ENCODE measurements around the gene HCFC1. TPM values are rescaled to one million over a fixed set of nuclear protein-coding genes. Genes with fewer than 3 reads are reported as not detected.
A peak's percentile ranks its signal among the peaks of the same experiment; 100 is the strongest.
"Not testable (repeated sequence)": the region's sequence is repeated elsewhere in the genome, so short reads cannot be mapped to it uniquely, and the experiment has no call there.

The HCFC1 gene
- total RNA-seq, 1 experiment from 2014 or later, result 64.9 TPM

GRCh38 chrX:154013001-154013421 lies 41.4 kb upstream of the HCFC1 start:
- Histone ChIP-seq H3K36me3 (replicated peaks; ENCODE audit: control insufficient read depth, insufficient read depth, low read length) (no peaks in the 10 kb centered on the region; the same call in none of the 2 replicates), H3K27me3 (ENCODE audit: control insufficient read depth, insufficient read depth, low read length) (no peaks in the 10 kb centered on the region), H3K4me3 (ENCODE audit: insufficient read depth, low read depth, low read length) (no peak overlapping the region)
- DNase-seq, result peak; percentile 47

- H3K4me3 ChIP-seq (ENCODE audit: insufficient read depth, low read depth, low read length), result no peak overlapping the region
- no peaks in the 10 kb centered on the region for H3K27me3 ChIP-seq (ENCODE audit: control insufficient read depth, insufficient read depth, low read length)
- no peaks in the 10 kb centered on the region; the same call in none of the 2 replicates for H3K36me3 ChIP-seq (replicated peaks; ENCODE audit: control insufficient read depth, insufficient read depth, low read length)
- DNase-seq, result peak; percentile 51
Measured at GRCh38 chrX:154012336-154012991, 40.8 kb upstream of the HCFC1 start.

- Histone ChIP-seq H3K27me3 (ENCODE audit: control insufficient read depth, insufficient read depth, low read length) (no peaks in the 10 kb centered on the region), H3K4me3 (ENCODE audit: insufficient read depth, low read depth, low read length) (no peak overlapping the region), H3K36me3 (replicated peaks; ENCODE audit: control insufficient read depth, insufficient read depth, low read length) (no peaks in the 10 kb centered on the region; the same call in none of the 2 replicates)
- DNase-seq, result no peak
Measured at GRCh38 chrX:154011376-154012335, 40.0 kb upstream of the HCFC1 start.

- Histone ChIP-seq H3K4me3 (ENCODE audit: insufficient read depth, low read depth, low read length) (no peak overlapping the region), H3K27me3 (ENCODE audit: control insufficient read depth, insufficient read depth, low read length) (no peaks in the 10 kb centered on the region)
Measured at GRCh38 chrX:154010330-154011087, 38.9 kb upstream of the HCFC1 start.

GRCh38 chrX:154008521-154008920 lies 36.9 kb upstream of the HCFC1 start:
- no peak for DNase-seq
- H3K4me3 ChIP-seq (ENCODE audit: insufficient read depth, low read depth, low read length), result no peak overlapping the region
- no peaks in the 10 kb centered on the region for H3K27me3 ChIP-seq (ENCODE audit: control insufficient read depth, insufficient read depth, low read length)
- H3K36me3 ChIP-seq (replicated peaks; ENCODE audit: control insufficient read depth, insufficient read depth, low read length), result no peaks in the 10 kb centered on the region; the same call in none of the 2 replicates

More at GRCh38 chrX:154010330-154011087, 38.9 kb upstream of the HCFC1 start:
- H3K36me3 ChIP-seq (replicated peaks; ENCODE audit: control insufficient read depth, insufficient read depth, low read length), result no peaks in the 10 kb centered on the region; the same call in none of the 2 replicates
- DNase-seq, result no peak

GRCh38 chrX:154006947-154007346 lies 35.3 kb upstream of the HCFC1 start:
- H3K4me3 ChIP-seq (ENCODE audit: insufficient read depth, low read depth, low read length), result no peak overlapping the region
- no peaks in the 10 kb centered on the region; the same call in none of the 2 replicates for H3K36me3 ChIP-seq (replicated peaks; ENCODE audit: control insufficient read depth, insufficient read depth, low read length)
- no peak for DNase-seq
- H3K27me3 ChIP-seq (ENCODE audit: control insufficient read depth, insufficient read depth, low read length), result no peaks in the 10 kb centered on the region

- Histone ChIP-seq H3K27me3 (ENCODE audit: control insufficient read depth, insufficient read depth, low read length) (no peaks in the 10 kb centered on the region), H3K36me3 (replicated peaks; ENCODE audit: control insufficient read depth, insufficient read depth, low read length) (no peaks in the 10 kb centered on the region), H3K4me3 (ENCODE audit: insufficient read depth, low read depth, low read length) (no peak overlapping the region)
- DNase-seq, result no peak
Measured at GRCh38 chrX:154004315-154004714, 32.7 kb upstream of the HCFC1 start.

- H3K4me3 ChIP-seq (ENCODE audit: insufficient read depth, low read depth, low read length), result no peak overlapping the region
- no peaks in the 10 kb centered on the region for H3K36me3 ChIP-seq (replicated peaks; ENCODE audit: control insufficient read depth, insufficient read depth, low read length)
- no peak for DNase-seq
- H3K27me3 ChIP-seq (ENCODE audit: control insufficient read depth, insufficient read depth, low read length), result no peaks in the 10 kb centered on the region
Measured at GRCh38 chrX:154002215-154002719, 30.6 kb upstream of the HCFC1 start.

- no peaks in the 10 kb centered on the region for H3K27me3 ChIP-seq (ENCODE audit: control insufficient read depth, insufficient read depth, low read length)
- no peaks in the 10 kb centered on the region for H3K36me3 ChIP-seq (replicated peaks; ENCODE audit: control insufficient read depth, insufficient read depth, low read length)
- no peak overlapping the region for H3K4me3 ChIP-seq (ENCODE audit: insufficient read depth, low read depth, low read length)
- no peak for DNase-seq
Measured at GRCh38 chrX:154000051-154000450, 28.4 kb upstream of the HCFC1 start.

GRCh38 chrX:153999359-154000037 lies 27.9 kb upstream of the HCFC1 start:
- H3K36me3 ChIP-seq (replicated peaks; ENCODE audit: control insufficient read depth, insufficient read depth, low read length), result no peaks in the 10 kb centered on the region
- H3K4me3 ChIP-seq (ENCODE audit: insufficient read depth, low read depth, low read length), result no peak overlapping the region
- no peak for DNase-seq
- no peaks in the 10 kb centered on the region for H3K27me3 ChIP-seq (ENCODE audit: control insufficient read depth, insufficient read depth, low read length)

GRCh38 chrX:153995504-153995903 lies 23.9 kb upstream of the HCFC1 start:
- DNase-seq, result no peak
- H3K4me3 ChIP-seq (ENCODE audit: insufficient read depth, low read depth, low read length), result no peak overlapping the region
- no peaks in the 10 kb centered on the region for H3K27me3 ChIP-seq (ENCODE audit: control insufficient read depth, insufficient read depth, low read length)
- H3K36me3 ChIP-seq (replicated peaks; ENCODE audit: control insufficient read depth, insufficient read depth, low read length), result no peaks in the 10 kb centered on the region

GRCh38 chrX:153994398-153994797 lies 22.8 kb upstream of the HCFC1 start:
- DNase-seq; H3K27me3 ChIP-seq (ENCODE audit: control insufficient read depth, insufficient read depth, low read length); H3K36me3 ChIP-seq (replicated peaks; ENCODE audit: control insufficient read depth, insufficient read depth, low read length); H3K4me3 ChIP-seq (ENCODE audit: insufficient read depth, low read depth, low read length): not testable (repeated sequence)

GRCh38 chrX:153993978-153994377 lies 22.4 kb upstream of the HCFC1 start:
- DNase-seq, result no peak
- no peaks in the 10 kb centered on the region for H3K27me3 ChIP-seq (ENCODE audit: control insufficient read depth, insufficient read depth, low read length)
- H3K4me3 ChIP-seq (ENCODE audit: insufficient read depth, low read depth, low read length), result no peak overlapping the region

GRCh38 chrX:153993079-153993478 lies 21.5 kb upstream of the HCFC1 start:
- Histone ChIP-seq H3K27me3 (ENCODE audit: control insufficient read depth, insufficient read depth, low read length) (no peaks in the 10 kb centered on the region), H3K36me3 (replicated peaks; ENCODE audit: control insufficient read depth, insufficient read depth, low read length) (no peaks in the 10 kb centered on the region), H3K4me3 (ENCODE audit: insufficient read depth, low read depth, low read length) (no peak overlapping the region)
- DNase-seq, result no peak

More at GRCh38 chrX:153993978-153994377, 22.4 kb upstream of the HCFC1 start:
- no peaks in the 10 kb centered on the region for H3K36me3 ChIP-seq (replicated peaks; ENCODE audit: control insufficient read depth, insufficient read depth, low read length)

Data from H7 (cell line).